ENCODE measurements around the gene C17orf113.

The C17orf113 gene

DNA sequence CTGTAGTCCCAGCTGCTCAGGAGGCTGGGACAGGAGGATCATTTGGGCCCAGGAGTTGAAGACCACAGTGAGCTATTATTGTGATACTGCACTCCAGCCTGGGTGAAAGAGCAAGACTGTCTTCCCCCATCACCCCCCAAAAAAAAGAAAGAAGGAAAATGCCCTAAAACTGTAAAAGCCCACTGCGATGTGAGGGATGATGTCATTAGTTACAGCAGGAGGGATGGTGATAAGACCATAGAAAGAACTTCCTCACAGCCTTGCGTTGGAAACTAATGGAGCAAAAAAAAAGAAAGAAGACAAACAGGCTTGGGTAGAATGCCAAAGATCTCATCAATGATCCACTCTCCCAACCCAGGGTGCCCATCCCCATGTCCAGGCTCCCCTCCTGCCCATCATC lies 29.1 kb upstream of the C17orf113 start:
- TF ChIP-seq ZBTB7A (IDR thresholded peaks at IDR 0.05; ENCODE audit: low read depth) (no peak), TAF1 (IDR thresholded peaks at IDR 0.05; ENCODE audit: low read depth) (no peak), NFIC (IDR thresholded peaks at IDR 0.05) (no peak), FOXM1 (IDR thresholded peaks at IDR 0.05; ENCODE audit: borderline replicate concordance, low read depth) (no peak), EGR1 (IDR thresholded peaks at IDR 0.05) (no peak), YY1 (IDR thresholded peaks at IDR 0.05; ENCODE audit: low read depth) (no peak), RAD21 (IDR thresholded peaks at IDR 0.05; ENCODE audit: low read depth) (no peak), CEBPB (IDR thresholded peaks at IDR 0.05) (no peak)
- TF ChIP-seq, protein P1, sequence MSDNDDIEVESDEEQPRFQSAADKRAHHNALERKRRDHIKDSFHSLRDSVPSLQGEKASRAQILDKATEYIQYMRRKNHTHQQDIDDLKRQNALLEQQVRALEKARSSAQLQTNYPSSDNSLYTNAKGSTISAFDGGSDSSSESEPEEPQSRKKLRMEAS (IDR thresholded peaks at IDR 0.05), result no peak

DNA sequence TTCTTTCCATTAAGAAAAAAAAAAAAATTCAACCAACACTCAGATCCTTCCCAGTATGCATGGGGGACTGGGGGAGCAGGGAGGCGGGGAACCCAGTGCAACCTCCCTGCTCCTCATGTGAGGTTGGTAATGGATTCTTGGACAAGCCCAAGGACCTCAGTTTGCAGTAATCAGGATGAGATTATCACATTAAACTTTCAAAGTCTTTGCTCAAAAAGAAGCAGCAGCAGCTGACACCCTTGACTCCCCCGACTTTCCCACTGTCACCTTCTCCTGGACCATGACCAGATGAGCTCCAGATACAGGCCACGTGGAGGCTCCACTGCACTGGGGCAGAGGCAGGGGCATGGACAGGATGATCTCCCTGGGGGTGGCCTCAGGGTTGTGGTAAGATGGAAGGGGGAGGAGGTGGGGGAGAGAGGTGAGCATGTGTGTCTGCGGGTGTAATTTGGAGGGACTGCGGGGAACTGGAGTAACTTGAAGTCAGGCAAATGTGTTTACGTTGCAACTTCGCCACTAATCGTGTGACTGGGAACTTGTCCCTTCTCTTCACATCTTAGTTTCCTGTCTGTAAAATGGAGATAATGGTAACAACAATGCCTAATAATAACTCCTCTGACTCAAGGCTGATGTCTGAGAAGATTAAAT lies 28.1 kb upstream of the C17orf113 start:
- TF ChIP-seq CEBPB (IDR thresholded peaks at IDR 0.05), result no peak
- no peak for TF ChIP-seq NFIC (IDR thresholded peaks at IDR 0.05)
- TF ChIP-seq, protein P2, sequence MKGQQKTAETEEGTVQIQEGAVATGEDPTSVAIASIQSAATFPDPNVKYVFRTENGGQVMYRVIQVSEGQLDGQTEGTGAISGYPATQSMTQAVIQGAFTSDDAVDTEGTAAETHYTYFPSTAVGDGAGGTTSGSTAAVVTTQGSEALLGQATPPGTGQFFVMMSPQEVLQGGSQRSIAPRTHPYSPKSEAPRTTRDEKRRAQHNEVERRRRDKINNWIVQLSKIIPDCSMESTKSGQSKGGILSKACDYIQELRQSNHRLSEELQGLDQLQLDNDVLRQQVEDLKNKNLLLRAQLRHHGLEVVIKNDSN (IDR thresholded peaks at IDR 0.05), result no peak
- TF ChIP-seq RAD21 (IDR thresholded peaks at IDR 0.05; ENCODE audit: low read depth), result no peak
- TF ChIP-seq YY1 (IDR thresholded peaks at IDR 0.05; ENCODE audit: low read depth), result no peak
- no peak for TF ChIP-seq EP300 (IDR thresholded peaks at IDR 0.05; ENCODE audit: borderline replicate concordance)
- TF ChIP-seq, protein P1 (IDR thresholded peaks at IDR 0.05), result no peak
- no peak for TF ChIP-seq TAF1 (IDR thresholded peaks at IDR 0.05; ENCODE audit: low read depth)
- no peak for TF ChIP-seq TCF12 (IDR thresholded peaks at IDR 0.05; ENCODE audit: low read depth)
- no peak for TF ChIP-seq TEAD4 (IDR thresholded peaks at IDR 0.05)
- no peak for TF ChIP-seq CREB1 (IDR thresholded peaks at IDR 0.05; ENCODE audit: low read depth)

DNA sequence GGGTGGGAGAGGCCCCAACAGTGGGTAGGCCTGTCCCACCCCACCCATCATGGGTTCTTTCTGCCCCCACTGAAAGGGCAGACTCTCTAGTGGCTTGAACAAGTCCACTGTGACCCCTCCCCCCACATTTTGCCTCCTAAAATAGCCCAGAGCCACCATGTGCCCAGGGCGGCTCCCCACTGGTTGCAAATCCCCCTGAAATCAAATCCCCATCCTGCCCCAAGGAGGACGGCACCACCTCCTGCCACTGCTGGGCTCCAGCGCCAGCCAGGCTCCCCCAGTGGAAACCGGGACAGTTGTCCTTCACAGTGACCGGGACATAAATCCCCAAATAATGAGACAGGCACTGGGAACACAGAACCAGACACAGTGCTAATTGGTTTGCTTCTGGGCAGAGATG lies 27.4 kb upstream of the C17orf113 start:
- TF ChIP-seq, protein P1 (IDR thresholded peaks at IDR 0.05), result no peak
- TF ChIP-seq, protein P3, sequence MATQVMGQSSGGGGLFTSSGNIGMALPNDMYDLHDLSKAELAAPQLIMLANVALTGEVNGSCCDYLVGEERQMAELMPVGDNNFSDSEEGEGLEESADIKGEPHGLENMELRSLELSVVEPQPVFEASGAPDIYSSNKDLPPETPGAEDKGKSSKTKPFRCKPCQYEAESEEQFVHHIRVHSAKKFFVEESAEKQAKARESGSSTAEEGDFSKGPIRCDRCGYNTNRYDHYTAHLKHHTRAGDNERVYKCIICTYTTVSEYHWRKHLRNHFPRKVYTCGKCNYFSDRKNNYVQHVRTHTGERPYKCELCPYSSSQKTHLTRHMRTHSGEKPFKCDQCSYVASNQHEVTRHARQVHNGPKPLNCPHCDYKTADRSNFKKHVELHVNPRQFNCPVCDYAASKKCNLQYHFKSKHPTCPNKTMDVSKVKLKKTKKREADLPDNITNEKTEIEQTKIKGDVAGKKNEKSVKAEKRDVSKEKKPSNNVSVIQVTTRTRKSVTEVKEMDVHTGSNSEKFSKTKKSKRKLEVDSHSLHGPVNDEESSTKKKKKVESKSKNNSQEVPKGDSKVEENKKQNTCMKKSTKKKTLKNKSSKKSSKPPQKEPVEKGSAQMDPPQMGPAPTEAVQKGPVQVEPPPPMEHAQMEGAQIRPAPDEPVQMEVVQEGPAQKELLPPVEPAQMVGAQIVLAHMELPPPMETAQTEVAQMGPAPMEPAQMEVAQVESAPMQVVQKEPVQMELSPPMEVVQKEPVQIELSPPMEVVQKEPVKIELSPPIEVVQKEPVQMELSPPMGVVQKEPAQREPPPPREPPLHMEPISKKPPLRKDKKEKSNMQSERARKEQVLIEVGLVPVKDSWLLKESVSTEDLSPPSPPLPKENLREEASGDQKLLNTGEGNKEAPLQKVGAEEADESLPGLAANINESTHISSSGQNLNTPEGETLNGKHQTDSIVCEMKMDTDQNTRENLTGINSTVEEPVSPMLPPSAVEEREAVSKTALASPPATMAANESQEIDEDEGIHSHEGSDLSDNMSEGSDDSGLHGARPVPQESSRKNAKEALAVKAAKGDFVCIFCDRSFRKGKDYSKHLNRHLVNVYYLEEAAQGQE (IDR thresholded peaks at IDR 0.05; ENCODE audit: low read depth), result no peak
- TF ChIP-seq TEAD4 (IDR thresholded peaks at IDR 0.05) (no peak), TCF12 (IDR thresholded peaks at IDR 0.05; ENCODE audit: low read depth) (no peak), EGR1 (IDR thresholded peaks at IDR 0.05) (no peak), YY1 (IDR thresholded peaks at IDR 0.05; ENCODE audit: low read depth) (no peak), CREB1 (IDR thresholded peaks at IDR 0.05; ENCODE audit: low read depth) (no peak), TAF1 (IDR thresholded peaks at IDR 0.05; ENCODE audit: low read depth) (no peak), FOXM1 (IDR thresholded peaks at IDR 0.05; ENCODE audit: borderline replicate concordance, low read depth) (no peak), NFIC (IDR thresholded peaks at IDR 0.05) (no peak), EP300 (IDR thresholded peaks at IDR 0.05; ENCODE audit: borderline replicate concordance) (no peak), ZBTB7A (IDR thresholded peaks at IDR 0.05; ENCODE audit: low read depth) (no peak), RAD21 (IDR thresholded peaks at IDR 0.05; ENCODE audit: low read depth) (no peak), CEBPB (IDR thresholded peaks at IDR 0.05) (no peak)
- TF ChIP-seq, protein P2 (IDR thresholded peaks at IDR 0.05), result no peak

DNA sequence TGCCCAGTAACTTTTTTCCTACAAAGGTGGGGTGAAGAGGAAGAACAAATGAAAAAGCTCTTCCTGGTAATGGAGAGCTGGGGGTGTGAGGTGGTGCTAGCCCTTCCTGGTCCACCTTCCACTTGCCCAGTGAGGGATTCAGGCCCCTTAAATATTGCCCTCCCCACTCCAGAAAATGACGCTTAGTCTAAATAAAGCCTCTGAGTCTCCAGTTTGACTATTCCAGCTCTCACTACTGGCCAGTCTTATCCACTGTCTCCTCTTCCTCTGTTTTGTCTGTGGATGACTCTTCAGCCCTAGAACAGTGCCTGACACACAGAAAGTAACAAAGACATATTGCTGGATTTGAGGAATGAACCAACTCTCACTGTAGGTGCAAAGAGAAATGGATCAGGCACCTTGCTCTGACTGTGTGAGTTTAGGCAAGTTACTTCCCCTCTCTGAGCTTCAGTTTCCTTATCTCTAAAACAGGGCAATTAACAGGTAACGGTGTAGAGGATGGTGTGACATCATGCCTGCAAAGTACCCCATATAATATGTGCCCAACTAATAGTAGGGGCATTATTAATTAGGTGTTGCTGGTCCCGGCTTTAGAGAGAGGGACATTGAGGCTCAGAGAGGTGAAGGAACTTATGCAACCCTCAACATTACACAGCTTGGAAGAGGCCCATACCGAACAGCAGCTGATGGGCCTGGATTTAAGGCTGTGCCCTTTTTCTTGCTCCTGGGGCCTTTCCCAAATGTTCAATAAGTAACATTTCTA lies 26.6 kb upstream of the C17orf113 start:
- TF ChIP-seq CREB1 (IDR thresholded peaks at IDR 0.05; ENCODE audit: low read depth) (no peak), TCF12 (IDR thresholded peaks at IDR 0.05; ENCODE audit: low read depth) (no peak), YY1 (IDR thresholded peaks at IDR 0.05; ENCODE audit: low read depth) (no peak), RAD21 (IDR thresholded peaks at IDR 0.05; ENCODE audit: low read depth) (no peak), TEAD4 (IDR thresholded peaks at IDR 0.05) (no peak), FOXM1 (IDR thresholded peaks at IDR 0.05; ENCODE audit: borderline replicate concordance, low read depth) (no peak), EGR1 (IDR thresholded peaks at IDR 0.05) (no peak), EP300 (IDR thresholded peaks at IDR 0.05; ENCODE audit: borderline replicate concordance) (no peak), CEBPB (IDR thresholded peaks at IDR 0.05) (no peak), NFIC (IDR thresholded peaks at IDR 0.05) (no peak), ZBTB7A (IDR thresholded peaks at IDR 0.05; ENCODE audit: low read depth) (no peak), TAF1 (IDR thresholded peaks at IDR 0.05; ENCODE audit: low read depth) (no peak)
- TF ChIP-seq, protein P3 (IDR thresholded peaks at IDR 0.05; ENCODE audit: low read depth), result no peak
- TF ChIP-seq, protein P1 (IDR thresholded peaks at IDR 0.05), result no peak
- TF ChIP-seq, protein P2 (IDR thresholded peaks at IDR 0.05), result no peak

All from Ishikawa (cell line).